Thymus (tissue), 14 donors: ENCODE measurements around the gene PMS1. TPM values are rescaled to one million over a fixed set of nuclear protein-coding genes. Genes with fewer than 3 reads are reported as not detected.
A peak's percentile ranks its signal among the peaks of the same experiment; 100 is the strongest.
"Not testable (repeated sequence)": the region's sequence is repeated elsewhere in the genome, so short reads cannot be mapped to it uniquely, and the experiment has no call there.

Experiments used
- DNase-seq, 9 donors: peaks; one replicate each; pipeline ENCODE4 v3.0.0-alpha.2; 2013; ENCODE audit warnings: low spot score in 9 of 9, low read depth in 6 of 9, missing footprints in 1 of 9
- H3K27ac ChIP-seq, 2 donors: one replicate each; pipeline ENCODE4 v1.5.1; 2013; ENCODE audit warnings: control low read depth in 1 of 2, low read depth in 1 of 2, low read length in 1 of 2, mild to moderate bottlenecking in 1 of 2, moderate library complexity in 1 of 2
- H3K27me3 ChIP-seq, 2 donors: one replicate each; pipeline ENCODE4 v1.5.1; 2013; ENCODE audit warnings: low read length in 1 of 2; ENCODE audit not compliant: control insufficient read depth in 2 of 2, insufficient read depth in 1 of 2
- H3K36me3 ChIP-seq, 2 donors: one replicate each; pipeline ENCODE4 v1.5.1; 2013; ENCODE audit warnings: low read length in 1 of 2, mild to moderate bottlenecking in 1 of 2, moderate library complexity in 1 of 2; ENCODE audit not compliant: control insufficient read depth in 2 of 2, insufficient read depth in 2 of 2
- H3K4me1 ChIP-seq, 2 donors: one replicate each; pipeline ENCODE4 v1.5.1; 2013; ENCODE audit warnings: low read length in 2 of 2; ENCODE audit not compliant: control insufficient read depth in 2 of 2, insufficient read depth in 2 of 2
- H3K4me3 ChIP-seq, 2 donors: one replicate each; pipeline ENCODE4 v1.5.1; 2013; ENCODE audit warnings: low read length in 2 of 2, control low read depth in 1 of 2, mild to moderate bottlenecking in 1 of 2
- H3K9me3 ChIP-seq, 2 donors: one replicate each; pipeline ENCODE4 v1.5.1; 2013; ENCODE audit warnings: low read length in 1 of 2, mild to moderate bottlenecking in 1 of 2; ENCODE audit not compliant: control insufficient read depth in 2 of 2, insufficient read depth in 1 of 2
- WGBS: extraction: QIAGEN DNeasy Blood & Tissue Kit; methylation state at CpG from one replicate; pipeline ENCODE4 v1.1.7; 2013; 5-methylcytosine and 5-hydroxymethylcytosine counted together
- long read RNA-seq, 10 donors: transcript quantifications; one replicate each; lab custom pipeline, GENCODE V29; 2026
- polyA plus RNA-seq: library from polyadenylated mRNA; stranded (reverse); fragments of 200-250 nt; gene quantifications from one replicate; pipeline ENCODE4 v1.2.3, GENCODE V29; 2013
- total RNA-seq: library from RNA; stranded (reverse); fragments of 120-200 nt; gene quantifications from one replicate; pipeline ENCODE4 v1.2.4, GENCODE V29; 2013
- donor health status: healthy.

Gene PMS1
- total RNA-seq (22.6 TPM), polyA plus RNA-seq (22.3 TPM)
- long read RNA-seq, donor 1: 0 reads
- long read RNA-seq, donor 2, partial matches to known transcripts: 0 of 10 reads
- long read RNA-seq, donor 2, other reads (novel, unspliced or antisense): 0 of 10 reads
- long read RNA-seq, donor 3, partial matches to known transcripts: 0 of 6 reads
- long read RNA-seq, donor 3, other reads (novel, unspliced or antisense): 0 of 6 reads
- long read RNA-seq, donor 4, partial matches to known transcripts: 0 of 1 reads
- long read RNA-seq, donor 4, other reads (novel, unspliced or antisense): 0 of 1 reads
- long read RNA-seq, donor 5, partial matches to known transcripts: 0 of 2 reads
- long read RNA-seq, donor 5, other reads (novel, unspliced or antisense): 0 of 2 reads
- long read RNA-seq, donor 6, transcript PMS1-213 (13 exons, 3,225 nt): major isoform, 5 of 116 reads
- long read RNA-seq, donor 6, partial matches to known transcripts: 52 of 116 reads
- long read RNA-seq, donor 6, other reads (novel, unspliced or antisense): 58 of 116 reads
- long read RNA-seq, donor 7, partial matches to known transcripts: 0 of 3 reads
- long read RNA-seq, donor 7, other reads (novel, unspliced or antisense): 0 of 3 reads
- long read RNA-seq, donor 8, partial matches to known transcripts: 0 of 2 reads
- long read RNA-seq, donor 8, other reads (novel, unspliced or antisense): 0 of 2 reads
- long read RNA-seq, donor 9, partial matches to known transcripts: 0 of 1 reads
- long read RNA-seq, donor 9, other reads (novel, unspliced or antisense): 0 of 1 reads
- long read RNA-seq, donor 10, partial matches to known transcripts: 0 of 3 reads
- long read RNA-seq, donor 10, other reads (novel, unspliced or antisense): 0 of 3 reads

GRCh38 chr2:189783927-189784867, at the start of gene PMS1, which contains the start of gene ORMDL1:
PMS1 (plus strand) TSS chr2:189784450; CDS start chr2:189791810, 7,360 bp downstream.
ORMDL1 (minus strand) TSS chr2:189784339; CDS start chr2:189782595, 1,744 bp downstream.
- Histone ChIP-seq H3K36me3 (peaks cover 0 to 25% of the 10 kb centered on the region in 2 donors), H3K4me1 (no peaks in the 10 kb centered on the region), H3K27me3 (no peaks in the 10 kb centered on the region), H3K27ac (peak within 1 kb of the TSS; percentile 95 to 97), H3K4me3 (peak within 1 kb of the TSS; percentile 82 to 91), H3K9me3 (no peaks in the 10 kb centered on the region)
- DNase-seq: peak; percentile 82 to 97 (median 90)
- under 1% methylated on average over 96 of the region's 96 CpGs for WGBS

- Histone ChIP-seq H3K27me3 (no peaks in the 10 kb centered on the region), H3K27ac (no peak overlapping the region), H3K4me3 (no peak overlapping the region), H3K4me1 (no peaks in the 10 kb centered on the region), H3K36me3 (peaks cover 10 to 25% of the 10 kb centered on the region in 2 donors), H3K9me3 (no peaks in the 10 kb centered on the region)
- DNase-seq: peak in 7 of 9 donors; percentile 7 to 62 (median 30)
- WGBS: 87% methylated on average over 10 of the region's 10 CpGs
Observed at GRCh38 chr2:189751080-189751658, 33.1 kb upstream of the PMS1 start.

GRCh38 chr2:189756311-189756952, 27.8 kb upstream of the PMS1 start:
- 97% methylated on average over 2 of the region's 2 CpGs for WGBS
- Histone ChIP-seq H3K9me3 (no peaks in the 10 kb centered on the region), H3K4me1 (no peaks in the 10 kb centered on the region), H3K27me3 (no peaks in the 10 kb centered on the region), H3K27ac (no peak overlapping the region), H3K4me3 (no peak overlapping the region), H3K36me3 (peaks cover 6 to 7% of the 10 kb centered on the region in 2 donors)
- no peak for DNase-seq

GRCh38 chr2:189760154-189760553, 24.1 kb upstream of the PMS1 start:
- H3K27me3 ChIP-seq, H3K4me3 ChIP-seq, H3K36me3 ChIP-seq, H3K4me1 ChIP-seq, H3K27ac ChIP-seq, H3K9me3 ChIP-seq, DNase-seq: not testable (repeated sequence)
- WGBS: 98% methylated on average over 17 of the region's 19 CpGs

- Histone ChIP-seq H3K36me3 (peaks cover 0 to 6% of the 10 kb centered on the region in 2 donors), H3K27me3 (no peaks in the 10 kb centered on the region), H3K27ac (peak overlapping the region; percentile 95 to 99), H3K4me1 (peaks cover 2% of the 10 kb centered on the region in 2 donors), H3K9me3 (no peaks in the 10 kb centered on the region), H3K4me3 (peak overlapping the region; percentile 90 to 91)
- WGBS: 1% methylated on average over 7 of the region's 7 CpGs
- no peak for DNase-seq
Observed at GRCh38 chr2:189762229-189762550, 22.1 kb upstream of the PMS1 start.

- Histone ChIP-seq H3K27ac (peak within 1 kb of the TSS; percentile 95 to 99), H3K4me1 (peaks cover 2% of the 10 kb centered on the region in 2 donors), H3K4me3 (peak within 1 kb of the TSS; percentile 90 to 91), H3K36me3 (peaks cover 0 to 7% of the 10 kb centered on the region in 2 donors), H3K9me3 (no peaks in the 10 kb centered on the region), H3K27me3 (no peaks in the 10 kb centered on the region)
- under 1% methylated on average over 33 of the region's 33 CpGs for WGBS
- peak; percentile 89 to 98 (median 94) for DNase-seq
Observed at GRCh38 chr2:189762551-189763298, 21.5 kb upstream of the PMS1 start, which contains the start of gene OSGEPL1. OSGEPL1 (minus strand) TSS chr2:189762792; CDS start chr2:189761640, 1,152 bp downstream.

GRCh38 chr2:189763908-189764661, 20.2 kb upstream of the PMS1 start:
- 97% methylated on average over 4 of the region's 4 CpGs for WGBS
- Histone ChIP-seq H3K27me3 (no peaks in the 10 kb centered on the region), H3K36me3 (peaks cover 0 to 11% of the 10 kb centered on the region in 2 donors), H3K9me3 (no peaks in the 10 kb centered on the region), H3K4me3 (no peak overlapping the region), H3K27ac (no peak overlapping the region), H3K4me1 (peaks cover 2% of the 10 kb centered on the region in 2 donors)
- DNase-seq: peak in 1 of 9 donors; percentile 11
